GM06990 (cell line): ENCODE data around the gene CTAG1A.
"Not testable (repeated sequence)": the region's sequence is repeated elsewhere in the genome, so short reads cannot be mapped to it uniquely, and the experiment has no call there.

Experiments
- DNase-seq: peaks from one replicate; pipeline ENCODE4 v3.0.0-alpha.2; 2011; ENCODE audit not compliant: insufficient read length; ENCODE audit errors: extremely low read depth
- H3K27me3 ChIP-seq: replicated peaks from 2 replicates; pipeline ENCODE4 v1.6.0; 2011; ENCODE audit warnings: low read length; ENCODE audit not compliant: control insufficient read depth, insufficient read depth
- H3K36me3 ChIP-seq: 2 replicates; pipeline ENCODE4 v1.5.1; 2011; ENCODE audit warnings: low read length; ENCODE audit not compliant: control insufficient read depth, insufficient read depth
- H3K4me3 ChIP-seq: replicated peaks from 2 replicates; pipeline ENCODE4 v1.5.1; 2011; ENCODE audit warnings: low read depth, mild to moderate bottlenecking, control low read depth, low read length
- TF ChIP-seq, protein P1 (sequence below): IDR thresholded peaks from 2 replicates; pipeline ENCODE4 v1.5.1; 2011; ENCODE audit warnings: low read length, control low read depth, mild to moderate bottlenecking, inconsistent platforms; ENCODE audit not compliant: insufficient read depth, poor library complexity, severe bottlenecking

The CTAG1A gene

DNA sequence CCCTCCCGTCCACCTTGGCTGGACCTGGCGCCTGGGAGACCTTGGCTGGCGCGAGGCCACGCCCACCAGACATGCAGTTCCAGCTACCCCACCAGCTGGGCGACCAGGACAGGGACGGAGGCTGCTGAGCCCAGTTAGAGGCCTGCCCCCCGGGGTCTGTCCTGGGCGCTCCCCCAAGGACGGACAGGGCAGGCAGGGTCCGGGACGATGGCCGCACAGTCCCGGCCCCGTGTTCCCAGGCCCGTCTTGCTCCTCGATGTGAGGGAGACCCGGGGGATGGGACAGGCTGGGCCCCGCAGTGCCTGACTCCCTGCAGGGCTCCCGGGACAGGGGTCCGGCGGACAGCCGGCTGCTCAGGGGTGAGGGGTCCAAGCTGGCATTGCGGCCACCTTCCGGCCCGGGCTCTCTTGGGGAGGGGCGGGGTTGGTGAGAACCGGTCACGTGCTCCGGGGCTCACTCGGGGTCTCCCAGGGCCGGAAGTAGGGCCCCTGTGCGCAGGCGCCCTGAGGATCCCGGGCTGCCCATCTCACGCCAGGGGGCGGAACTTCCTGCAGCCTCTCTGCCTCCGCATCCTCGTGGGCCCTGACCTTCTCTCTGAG lies at the start of gene CTAG1A:
Gene CTAG1A, plus strand, starts transcription at position 549 of the 599 bp plus-strand sequence. CDS start 74 bp downstream, outside the sequence.
- not testable (repeated sequence) for H3K27me3 ChIP-seq, DNase-seq, H3K4me3 ChIP-seq, H3K36me3 ChIP-seq

DNA sequence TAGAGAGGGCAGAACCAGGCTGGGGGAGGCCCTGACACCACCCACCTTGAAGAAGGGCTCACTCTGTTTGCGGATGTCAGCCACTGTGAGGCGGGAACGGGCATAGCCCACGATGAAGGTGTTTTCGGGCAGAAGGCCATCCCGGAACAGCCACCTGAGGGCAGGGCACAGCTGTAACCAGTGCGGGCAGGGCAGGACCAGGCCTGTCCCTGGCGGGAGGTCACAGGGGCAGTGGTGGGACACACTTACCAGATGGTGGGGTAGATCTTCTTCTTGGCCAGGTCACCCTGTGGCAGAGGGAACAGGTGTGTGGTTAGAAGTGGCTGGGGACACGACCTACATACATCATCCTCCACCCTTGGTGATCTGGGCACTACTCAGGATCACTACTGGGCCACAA lies 49.0 kb upstream of the CTAG1A start:
- Histone ChIP-seq H3K27me3 (no peaks in the 10 kb centered on the region), H3K36me3 (peaks cover 7% of the 10 kb centered on the region), H3K4me3 (no peak overlapping the region)
- TF ChIP-seq, protein P1, sequence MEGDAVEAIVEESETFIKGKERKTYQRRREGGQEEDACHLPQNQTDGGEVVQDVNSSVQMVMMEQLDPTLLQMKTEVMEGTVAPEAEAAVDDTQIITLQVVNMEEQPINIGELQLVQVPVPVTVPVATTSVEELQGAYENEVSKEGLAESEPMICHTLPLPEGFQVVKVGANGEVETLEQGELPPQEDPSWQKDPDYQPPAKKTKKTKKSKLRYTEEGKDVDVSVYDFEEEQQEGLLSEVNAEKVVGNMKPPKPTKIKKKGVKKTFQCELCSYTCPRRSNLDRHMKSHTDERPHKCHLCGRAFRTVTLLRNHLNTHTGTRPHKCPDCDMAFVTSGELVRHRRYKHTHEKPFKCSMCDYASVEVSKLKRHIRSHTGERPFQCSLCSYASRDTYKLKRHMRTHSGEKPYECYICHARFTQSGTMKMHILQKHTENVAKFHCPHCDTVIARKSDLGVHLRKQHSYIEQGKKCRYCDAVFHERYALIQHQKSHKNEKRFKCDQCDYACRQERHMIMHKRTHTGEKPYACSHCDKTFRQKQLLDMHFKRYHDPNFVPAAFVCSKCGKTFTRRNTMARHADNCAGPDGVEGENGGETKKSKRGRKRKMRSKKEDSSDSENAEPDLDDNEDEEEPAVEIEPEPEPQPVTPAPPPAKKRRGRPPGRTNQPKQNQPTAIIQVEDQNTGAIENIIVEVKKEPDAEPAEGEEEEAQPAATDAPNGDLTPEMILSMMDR, result no peak
- no peak for DNase-seq

DNA sequence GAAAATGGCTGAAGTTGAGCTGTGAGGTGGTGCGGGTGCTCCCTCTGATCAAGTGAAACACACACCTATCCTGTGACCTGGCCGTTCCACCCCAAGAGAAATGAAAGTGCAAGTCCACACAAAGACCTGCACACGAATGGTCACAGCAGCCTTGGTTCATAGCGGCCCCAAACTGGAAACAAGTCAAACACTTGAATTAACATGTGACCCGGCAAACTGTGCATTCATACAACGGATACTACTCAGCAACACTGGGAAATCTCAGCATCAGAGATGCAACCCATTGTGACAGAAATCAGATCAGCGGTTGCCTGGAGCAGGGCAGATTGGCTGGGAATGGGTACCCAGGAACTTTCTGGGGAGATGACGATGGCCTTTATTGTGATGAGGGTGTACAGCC lies 45.9 kb upstream of the CTAG1A start:
- H3K4me3 ChIP-seq, result no peak overlapping the region
- peaks cover 1% of the 10 kb centered on the region for H3K36me3 ChIP-seq
- DNase-seq, result no peak
- H3K27me3 ChIP-seq, result no peaks in the 10 kb centered on the region
- TF ChIP-seq, protein P1, result no peak

DNA sequence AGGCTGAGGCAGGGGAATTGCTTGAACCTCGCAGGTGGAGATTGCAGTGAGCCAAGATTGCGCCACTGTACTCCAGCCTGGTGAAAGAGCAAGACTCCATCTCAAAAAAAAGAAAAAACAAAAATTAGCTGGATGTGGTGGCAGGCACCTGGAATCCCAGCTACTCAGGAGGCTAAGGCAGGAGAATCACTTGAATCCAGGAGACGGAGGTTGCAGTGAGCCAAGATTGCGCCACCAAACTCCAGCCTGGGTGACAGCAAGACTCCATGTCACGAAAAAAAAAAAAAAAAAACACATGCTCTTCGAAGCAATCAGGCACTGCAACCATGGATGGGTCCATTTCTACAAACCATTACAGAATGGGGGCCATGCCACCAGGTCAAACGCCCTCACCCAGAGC lies 44.6 kb upstream of the CTAG1A start:
- H3K36me3 ChIP-seq, H3K4me3 ChIP-seq, DNase-seq, H3K27me3 ChIP-seq: not testable (repeated sequence)

DNA sequence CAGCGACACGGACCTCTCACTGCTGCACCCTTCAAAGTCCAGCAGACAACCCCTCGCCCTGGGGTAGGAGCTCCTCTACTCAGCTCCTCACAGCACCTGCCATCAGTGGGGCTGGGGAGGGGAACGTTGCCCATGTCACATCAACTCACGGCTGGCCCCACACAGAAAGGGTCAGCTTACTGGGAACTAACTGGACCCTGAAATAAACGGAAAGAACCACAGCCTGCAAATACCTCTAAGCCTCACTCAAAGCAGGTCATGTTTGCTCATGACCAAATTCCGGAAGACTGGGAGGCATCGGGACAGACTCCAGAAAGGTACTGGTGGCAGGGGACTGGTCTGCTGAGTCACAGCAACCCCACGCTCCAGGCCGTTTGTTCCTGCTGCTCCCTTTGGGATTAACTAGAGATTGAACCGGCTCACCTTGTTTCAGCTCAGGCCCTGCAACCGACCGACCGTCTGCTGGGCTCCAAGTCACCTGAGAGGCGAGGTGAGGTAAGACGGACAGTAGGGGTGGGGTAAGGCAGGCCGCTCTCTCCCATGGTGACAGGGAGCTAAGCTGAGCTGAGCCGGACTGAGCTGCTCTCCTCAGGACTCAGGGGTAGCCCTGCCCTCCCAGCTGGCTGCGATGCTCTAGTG lies 43.9 kb upstream of the CTAG1A start:
- no peaks in the 10 kb centered on the region for H3K27me3 ChIP-seq

DNA sequence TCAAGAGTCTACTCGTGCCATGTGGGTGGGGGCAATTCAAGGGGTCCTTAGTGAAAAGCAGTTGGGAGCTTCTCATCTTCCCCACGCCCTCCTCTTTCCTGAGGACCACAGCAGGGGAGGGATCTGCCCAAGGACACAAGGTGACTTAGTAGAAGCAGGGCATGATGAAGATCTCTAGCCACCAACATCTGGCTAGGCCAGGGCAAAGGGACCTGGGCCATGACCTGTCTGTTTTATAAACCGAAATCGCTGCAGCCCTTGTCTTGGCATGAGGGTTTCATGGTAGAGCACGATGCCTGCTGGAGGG lies 43.4 kb upstream of the CTAG1A start:
- TF ChIP-seq, protein P1, result no peak
- H3K27me3 ChIP-seq, result no peaks in the 10 kb centered on the region
- H3K36me3 ChIP-seq, result no peaks in the 10 kb centered on the region; the same call in none of the 2 replicates
- no peak overlapping the region for H3K4me3 ChIP-seq
- no peak for DNase-seq

More for the DNA sequence above, 43.9 kb upstream of the CTAG1A start:
- no peaks in the 10 kb centered on the region; the same call in none of the 2 replicates for H3K36me3 ChIP-seq
- DNase-seq, result no peak
- TF ChIP-seq, protein P1, result no peak
- H3K4me3 ChIP-seq, result no peak overlapping the region
